Keratinocyte (primary cell): ENCODE results near the gene CHST12. TPM values are rescaled to one million over a fixed set of nuclear protein-coding genes. Genes with fewer than 3 reads are reported as not detected.

Experiments used
- DNase-seq: peaks from one replicate; pipeline ENCODE4 v3.0.0-alpha.2; 2011; ENCODE audit warnings: low read depth, missing footprints, low spot score
- FAIRE-seq: peaks from 2 replicates; lab custom pipeline; 2011; peaks lifted over from hg19 to GRCh38; lab: Jason Lieb, UNC
- H2AFZ ChIP-seq: 2 replicates; pipeline ENCODE4 v1.6.0; 2012; ENCODE audit warnings: low read length, control low read depth, inconsistent platforms; ENCODE audit not compliant: control insufficient read depth
- H3K27ac ChIP-seq: 2 replicates; pipeline ENCODE4 v1.5.1; 2011; ENCODE audit warnings: low read length; ENCODE audit not compliant: control insufficient read depth, insufficient read depth
- H3K27me3 ChIP-seq: 3 replicates; pipeline ENCODE4 v1.6.0; 2011; ENCODE audit warnings: low read length; ENCODE audit not compliant: control insufficient read depth, insufficient read depth; ENCODE audit errors: extremely low read depth
- H3K36me3 ChIP-seq, 2 experiments: 2 replicates in 1 of 2; 3 replicates in 1 of 2; pipeline ENCODE4 v1.5.1; 2011; ENCODE audit warnings: low read length in 2 of 2, mild to moderate bottlenecking in 1 of 2; ENCODE audit not compliant: control insufficient read depth in 2 of 2, insufficient read depth in 2 of 2; ENCODE audit errors: extremely low read depth in 1 of 2
- H3K4me1 ChIP-seq: 3 replicates; pipeline ENCODE4 v1.5.1; 2011; ENCODE audit warnings: low read length; ENCODE audit not compliant: control insufficient read depth, insufficient read depth; ENCODE audit errors: extremely low read depth
- H3K4me2 ChIP-seq: 3 replicates; pipeline ENCODE4 v1.6.0; 2011; ENCODE audit warnings: low read depth, low read length; ENCODE audit not compliant: control insufficient read depth, insufficient read depth; ENCODE audit errors: extremely low read depth
- H3K4me3 ChIP-seq, 3 experiments: fragments of 200-600 bp in 1 of 3; sonication (generic) in 1 of 3; 2 replicates in 2 of 3; 3 replicates in 1 of 3; pipeline ENCODE4 v1.5.1; 2011 to 2016; ENCODE audit warnings: low read length in 3 of 3, mild to moderate bottlenecking in 3 of 3, control low read depth in 2 of 3, inconsistent platforms in 1 of 3, low read depth in 1 of 3, mixed read lengths in 1 of 3, mixed run types in 1 of 3, moderate library complexity in 1 of 3; ENCODE audit not compliant: control insufficient read depth in 2 of 3, insufficient read depth in 2 of 3; ENCODE audit errors: extremely low read depth in 1 of 3
- H3K79me2 ChIP-seq: 2 replicates; pipeline ENCODE4 v1.6.0; 2012; ENCODE audit warnings: low read length; ENCODE audit not compliant: control insufficient read depth, insufficient read depth
- H3K9ac ChIP-seq: 3 replicates; pipeline ENCODE4 v1.6.0; 2011; ENCODE audit warnings: low read length; ENCODE audit not compliant: control insufficient read depth, insufficient read depth; ENCODE audit errors: extremely low read depth
- H3K9me1 ChIP-seq: 3 replicates; pipeline ENCODE4 v1.6.0; 2011; ENCODE audit warnings: low read length; ENCODE audit not compliant: control insufficient read depth, insufficient read depth; ENCODE audit errors: extremely low read depth
- H3K9me3 ChIP-seq: 2 replicates; pipeline ENCODE4 v1.5.1; 2012; ENCODE audit warnings: low read depth, low read length; ENCODE audit not compliant: control insufficient read depth
- H4K20me1 ChIP-seq: 3 replicates; pipeline ENCODE4 v1.6.0; 2011; ENCODE audit warnings: low read length; ENCODE audit not compliant: control insufficient read depth, insufficient read depth; ENCODE audit errors: extremely low read depth
- EZH2 ChIP-seq: IDR thresholded peaks from one replicate; pipeline ENCODE4 v1.6.1; 2012; ENCODE audit warnings: inconsistent platforms, mild to moderate bottlenecking, low read length, moderate library complexity
- dilution Hi-C: fragments of 300-500 bp; cut with MboI; formaldehyde crosslinking; loops from one replicate; pipeline ENCODE4 v1.7.0; 2020; ENCODE audit warnings: low sequenced_read_pairs; ENCODE audit not compliant: extremely low pct_ligation_motif_present
- polyA plus RNA-seq, 5 experiments: library from polyadenylated mRNA; depleted of rRNA in 3 of 5; stranded (reverse) in 3 of 5; stranded (forward) in 1 of 5; unstranded in 1 of 5; fragments of >200 nt; gene quantifications; 1 replicate in 1 of 5; 2 replicates in 3 of 5; 3 replicates in 1 of 5; pipeline versions ENCODE4 v1.2.1 to v1.2.3, GENCODE V29; 2011 to 2012; ENCODE audit warnings: missing spikeins in 2 of 5, low read depth in 1 of 5, low replicate concordance in 1 of 5
- TF ChIP-seq, protein P1 (sequence below), 3 experiments: IDR thresholded peaks in 1 of 3; conservative IDR thresholded peaks in 1 of 3; optimal IDR thresholded peaks in 1 of 3; 2 replicates in 2 of 3; 3 replicates in 1 of 3; pipeline versions ENCODE3 to v1.5.1; 2011; ENCODE audit warnings: low read length in 3 of 3, mild to moderate bottlenecking in 3 of 3, moderate library complexity in 2 of 3, control low read depth in 1 of 3, inconsistent platforms in 1 of 3; ENCODE audit not compliant: insufficient read depth in 2 of 3; ENCODE audit errors: extremely low read depth in 1 of 3

Gene CHST12
- polyA plus RNA-seq, 1 donor (not counting 4 experiments of a cell fraction or from before 2014, with no cell fraction given), result 5.0 TPM

GRCh38 chr7:2472739-2473138 is 69.3 kb downstream of the CHST12 start:
- H4K20me1 ChIP-seq, result no peaks in the 10 kb centered on the region
- TF ChIP-seq, protein P1, sequence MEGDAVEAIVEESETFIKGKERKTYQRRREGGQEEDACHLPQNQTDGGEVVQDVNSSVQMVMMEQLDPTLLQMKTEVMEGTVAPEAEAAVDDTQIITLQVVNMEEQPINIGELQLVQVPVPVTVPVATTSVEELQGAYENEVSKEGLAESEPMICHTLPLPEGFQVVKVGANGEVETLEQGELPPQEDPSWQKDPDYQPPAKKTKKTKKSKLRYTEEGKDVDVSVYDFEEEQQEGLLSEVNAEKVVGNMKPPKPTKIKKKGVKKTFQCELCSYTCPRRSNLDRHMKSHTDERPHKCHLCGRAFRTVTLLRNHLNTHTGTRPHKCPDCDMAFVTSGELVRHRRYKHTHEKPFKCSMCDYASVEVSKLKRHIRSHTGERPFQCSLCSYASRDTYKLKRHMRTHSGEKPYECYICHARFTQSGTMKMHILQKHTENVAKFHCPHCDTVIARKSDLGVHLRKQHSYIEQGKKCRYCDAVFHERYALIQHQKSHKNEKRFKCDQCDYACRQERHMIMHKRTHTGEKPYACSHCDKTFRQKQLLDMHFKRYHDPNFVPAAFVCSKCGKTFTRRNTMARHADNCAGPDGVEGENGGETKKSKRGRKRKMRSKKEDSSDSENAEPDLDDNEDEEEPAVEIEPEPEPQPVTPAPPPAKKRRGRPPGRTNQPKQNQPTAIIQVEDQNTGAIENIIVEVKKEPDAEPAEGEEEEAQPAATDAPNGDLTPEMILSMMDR (optimal IDR thresholded peaks at IDR 0.05 in 1 of 3, IDR thresholded peaks at IDR 0.05 in 1 of 3, conservative IDR thresholded peaks at IDR 0.05 in 1 of 3; ENCODE audit: extremely low read depth in 1 of 3, insufficient read depth in 2 of 3, low read length in 3 of 3), result peak in 1 of 3 experiments; percentile 6
- TF ChIP-seq EZH2, result no peak
- no peaks in the 10 kb centered on the region for H3K9me3 ChIP-seq
- no peak overlapping the region for H2AFZ ChIP-seq
- dilution Hi-C loops, result no loop called here
- H3K4me3 ChIP-seq, result no peak overlapping the region
- peaks cover 5% of the 10 kb centered on the region for H3K27me3 ChIP-seq
- no peaks in the 10 kb centered on the region for H3K9me1 ChIP-seq
- no peak overlapping the region for H3K27ac ChIP-seq
- DNase-seq, result no peak
- FAIRE-seq, result no peak
- H3K79me2 ChIP-seq, result no peaks in the 10 kb centered on the region
- peaks cover 9% of the 10 kb centered on the region for H3K4me1 ChIP-seq
- no peaks in the 10 kb centered on the region for H3K36me3 ChIP-seq
- H3K9ac ChIP-seq, result no peak overlapping the region
- no peak overlapping the region for H3K4me2 ChIP-seq

- Histone ChIP-seq H3K27me3 (peaks cover 11% of the 10 kb centered on the region), H3K9me3 (no peaks in the 10 kb centered on the region), H3K9ac (no peak overlapping the region), H2AFZ (no peak overlapping the region), H3K9me1 (no peaks in the 10 kb centered on the region), H3K4me2 (no peak overlapping the region), H3K27ac (no peak overlapping the region), H3K79me2 (no peaks in the 10 kb centered on the region), H3K4me3 (no peak overlapping the region), H3K36me3 (no peaks in the 10 kb centered on the region), H4K20me1 (no peaks in the 10 kb centered on the region), H3K4me1 (peaks cover 9% of the 10 kb centered on the region)
- DNase-seq (no peak), FAIRE-seq (no peak)
- TF ChIP-seq, protein P1 (optimal IDR thresholded peaks at IDR 0.05 in 1 of 3, IDR thresholded peaks at IDR 0.05 in 1 of 3, conservative IDR thresholded peaks at IDR 0.05 in 1 of 3; ENCODE audit: extremely low read depth in 1 of 3, insufficient read depth in 2 of 3, low read length in 3 of 3), result no peak
- TF ChIP-seq EZH2, result no peak
- dilution Hi-C loops, result no loop called here
Observed at GRCh38 chr7:2473496-2474180, 70.2 kb downstream of the CHST12 start.
